Fibroblast of skin of abdomen (primary cell): ENCODE measurements around the gene SEMA5B.

Source experiments
- DNase-seq: peaks from one replicate; pipeline ENCODE4 v3.0.0-alpha.2; 2013

SEMA5B gene

DNA sequence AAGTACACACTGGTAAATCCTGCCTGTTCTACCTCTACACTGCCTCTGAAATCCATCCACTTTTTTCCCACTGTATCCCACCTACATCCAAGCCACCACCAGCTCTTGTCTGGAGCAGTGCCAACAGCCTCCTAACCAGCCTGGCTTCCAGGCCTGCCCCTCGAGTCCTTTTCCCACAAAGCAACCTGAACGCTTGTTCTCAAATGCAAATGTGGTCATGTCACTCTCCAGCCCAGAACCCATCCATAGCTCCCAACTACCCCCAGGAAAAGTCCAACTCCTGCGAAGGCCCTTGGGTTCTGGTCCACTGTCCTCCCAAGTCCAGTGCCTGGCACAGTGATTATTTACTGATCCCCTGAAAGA is 83.8 kb downstream of the SEMA5B start:
- DNase-seq, result no peak

DNA sequence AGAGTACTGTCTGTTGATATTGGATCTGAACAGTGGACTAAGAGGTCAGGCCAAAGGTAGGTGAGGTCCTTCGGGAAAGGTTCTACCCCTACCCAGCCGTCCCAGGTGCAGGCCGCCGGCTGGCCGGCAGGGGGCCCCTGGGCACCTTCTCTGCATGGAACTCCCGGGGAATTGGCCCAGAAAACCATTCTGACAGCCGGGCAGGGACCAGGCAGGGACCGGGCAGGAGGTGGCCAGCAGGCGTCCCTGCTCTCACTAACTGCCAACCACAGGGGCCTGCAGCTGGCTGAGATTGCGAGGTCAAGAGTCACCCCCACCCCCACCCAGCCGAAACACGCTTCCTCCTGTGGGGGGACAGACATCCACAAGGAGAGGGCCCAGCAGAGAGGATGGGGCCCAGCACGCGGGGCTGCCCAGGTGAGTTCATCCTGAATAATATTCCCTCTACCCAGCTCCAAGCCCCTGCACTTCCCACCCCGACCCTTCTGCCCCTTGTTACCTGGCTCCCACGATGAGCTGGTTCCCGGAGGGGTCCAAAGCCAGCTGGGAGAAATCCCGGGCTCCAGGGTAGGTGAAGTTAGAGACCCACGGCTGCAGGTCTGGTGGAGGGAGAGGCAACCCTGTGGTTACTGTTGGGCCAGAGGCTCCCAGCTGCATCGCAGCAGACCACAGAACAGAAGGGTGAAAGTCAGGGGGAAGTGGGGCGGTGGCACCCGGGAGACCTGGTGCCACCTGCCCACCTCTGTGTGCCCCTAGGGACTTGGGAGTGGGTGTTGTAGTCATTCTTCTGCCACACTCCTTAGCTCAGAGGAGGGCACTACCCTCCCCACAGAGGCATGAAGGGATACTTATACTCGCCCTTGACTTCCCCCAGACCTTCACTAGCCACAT is 84.4 kb downstream of the SEMA5B start:
- peak; percentile 31 for DNase-seq

DNA sequence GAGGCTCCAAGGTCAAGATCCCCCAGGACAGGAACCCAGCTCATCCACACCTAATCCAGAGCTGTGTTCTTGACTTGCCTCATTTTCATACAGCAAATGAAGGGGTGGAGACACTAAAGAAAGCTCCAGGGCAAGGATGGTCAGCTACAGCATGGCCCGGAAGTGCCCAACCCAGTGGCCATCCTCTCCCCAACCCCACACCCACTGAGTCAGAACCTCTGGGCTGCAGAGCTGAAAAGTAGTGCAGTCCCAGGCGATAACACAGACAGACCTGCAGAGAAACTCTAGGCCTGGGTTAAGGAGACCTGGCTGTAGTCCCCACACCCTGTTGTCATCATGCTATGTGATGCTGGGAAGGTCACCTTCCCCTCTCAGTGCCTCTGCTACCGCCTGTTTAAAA is 85.3 kb downstream of the SEMA5B start:
- no peak for DNase-seq

DNA sequence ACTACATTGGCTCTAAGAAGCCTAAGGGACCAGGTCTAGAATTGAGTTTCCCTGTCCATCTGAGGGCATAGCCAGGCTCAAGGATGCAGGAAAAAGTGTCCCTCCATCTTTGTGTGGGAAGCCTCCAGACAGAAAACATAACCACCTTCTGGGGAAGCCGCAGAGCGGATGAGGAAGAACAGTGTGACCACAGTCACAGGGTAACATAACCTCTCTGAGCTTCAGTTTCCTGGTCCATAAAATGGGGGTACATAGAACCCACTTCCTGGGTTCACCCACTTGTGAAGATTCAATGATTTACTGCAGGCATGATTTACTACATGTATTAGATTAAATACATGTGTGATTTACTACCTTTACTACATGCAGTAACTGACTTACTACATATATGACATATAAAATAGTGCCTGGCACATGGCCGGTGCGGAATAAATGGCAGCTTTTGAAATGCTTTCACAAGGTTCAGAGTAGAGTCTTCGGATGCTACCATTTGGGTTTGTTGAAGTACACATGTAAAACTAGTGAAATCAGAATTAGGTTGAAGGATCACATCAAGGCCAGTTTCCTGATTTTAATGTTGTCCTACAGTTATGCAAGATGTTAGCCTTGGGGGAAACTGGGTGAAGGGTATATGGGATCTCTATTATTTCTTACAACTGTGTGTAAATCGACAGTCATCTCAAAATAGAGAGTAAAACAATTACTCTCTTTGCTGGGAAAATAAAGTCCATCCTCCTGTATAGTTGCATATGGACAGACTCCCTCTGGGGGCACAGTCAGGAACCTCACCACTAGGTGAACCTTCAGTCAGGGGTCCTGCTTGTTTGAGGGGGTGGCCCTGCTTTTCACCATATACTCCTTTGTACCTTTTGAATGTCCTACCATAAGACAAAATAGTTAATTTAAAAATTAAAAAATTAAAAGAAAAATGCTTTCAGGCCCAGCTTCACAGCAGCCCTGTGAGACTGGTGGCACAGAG is 86.0 kb downstream of the SEMA5B start:
- DNase-seq, result no peak

DNA sequence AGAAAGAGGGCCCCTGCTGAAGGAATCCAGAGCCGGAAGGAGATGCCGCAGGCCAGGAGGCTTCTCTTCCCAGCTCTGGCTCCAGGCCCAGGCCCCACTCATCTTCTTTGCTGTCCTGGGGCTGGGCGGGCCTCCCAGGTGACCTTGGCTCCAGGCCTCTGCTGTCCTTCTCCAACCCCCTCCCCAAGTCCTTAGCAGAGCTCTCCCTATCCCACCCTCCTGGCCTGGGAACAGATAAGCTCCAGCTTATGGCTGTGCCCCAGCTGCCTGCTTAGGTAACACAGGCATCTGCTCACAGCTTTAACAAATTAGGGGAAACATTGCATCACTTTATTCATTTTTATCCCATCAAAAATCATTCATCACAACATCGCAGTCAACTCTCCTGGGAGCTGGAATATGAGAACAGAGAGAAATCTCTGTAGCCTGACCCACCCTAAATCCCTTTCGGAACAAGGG is 86.9 kb downstream of the SEMA5B start:
- peak; percentile 57 for DNase-seq

DNA sequence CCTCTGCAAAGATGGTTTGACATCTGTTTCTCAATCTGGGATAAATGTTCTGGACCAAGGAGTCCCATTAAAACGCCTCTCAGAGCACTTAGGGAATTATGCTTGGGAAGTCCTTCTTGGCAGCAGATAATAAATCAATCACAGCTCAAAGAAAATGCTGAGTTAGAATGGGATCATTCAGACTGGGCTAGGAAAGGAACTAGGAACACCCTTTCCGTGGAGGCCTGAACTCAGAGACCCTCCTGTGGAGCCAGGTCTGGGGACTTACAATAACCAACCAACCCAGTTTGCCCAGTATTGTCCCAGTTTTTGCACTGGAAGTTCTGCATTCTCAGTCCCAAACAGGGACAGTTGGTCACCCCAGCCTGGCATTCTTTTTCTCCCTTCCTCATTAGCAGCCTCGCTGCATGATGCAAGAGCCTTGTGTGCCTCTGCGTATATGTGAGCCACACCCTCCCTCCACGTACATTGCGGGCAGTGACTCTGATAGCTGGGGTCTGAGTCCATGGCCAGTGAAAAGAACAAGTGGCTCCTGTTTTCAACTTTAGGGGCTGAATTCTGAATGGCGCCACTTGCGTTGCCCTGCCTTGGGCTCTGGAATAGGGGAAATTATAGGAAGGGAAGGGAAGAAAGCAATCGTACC is 88.7 kb downstream of the SEMA5B start:
- DNase-seq, result no peak

- DNase-seq, result no peak
These were observed 89.8 kb downstream of the SEMA5B start for GRCh38 chr3:122937745-122938144.

DNA sequence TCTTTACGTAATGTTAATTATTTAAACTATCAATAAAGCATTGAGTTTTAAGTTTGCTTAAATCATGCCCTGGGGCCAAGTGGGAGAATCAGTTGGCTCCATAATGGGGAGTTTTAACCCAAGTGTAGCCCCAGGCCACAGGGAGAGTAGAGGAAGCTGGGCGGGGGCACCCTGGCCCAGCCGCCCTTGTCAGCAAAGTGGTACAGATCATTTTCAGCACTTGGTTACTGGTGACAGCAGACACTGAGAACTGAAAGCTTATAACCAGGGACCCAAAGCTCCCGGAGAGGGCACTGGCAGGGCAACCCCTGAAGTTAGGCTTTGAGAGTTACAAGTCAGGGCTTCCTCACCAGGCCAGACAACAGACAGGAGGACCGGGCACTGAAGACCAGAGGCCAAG is 90.6 kb downstream of the SEMA5B start:
- DNase-seq, result no peak

DNA sequence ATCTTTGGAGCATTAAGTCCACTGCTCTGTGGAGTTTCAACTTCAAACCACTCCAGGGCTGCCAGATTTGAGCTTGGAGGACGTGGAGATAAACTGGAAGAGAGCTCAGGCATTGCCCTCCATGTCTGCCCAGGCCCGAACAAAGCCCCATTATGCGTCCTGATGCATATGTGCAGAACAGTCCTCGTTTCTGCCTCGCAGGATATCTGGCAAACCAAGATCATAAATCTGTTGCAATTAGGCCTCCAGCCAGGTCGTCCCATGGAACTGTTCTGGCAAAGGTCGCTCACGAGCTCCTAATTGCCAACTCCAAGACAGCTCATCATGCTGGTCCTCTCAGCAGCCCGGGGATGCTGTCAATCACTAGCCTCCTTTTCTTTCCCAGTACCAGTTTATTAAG is 91.2 kb downstream of the SEMA5B start:
- no peak for DNase-seq

DNA sequence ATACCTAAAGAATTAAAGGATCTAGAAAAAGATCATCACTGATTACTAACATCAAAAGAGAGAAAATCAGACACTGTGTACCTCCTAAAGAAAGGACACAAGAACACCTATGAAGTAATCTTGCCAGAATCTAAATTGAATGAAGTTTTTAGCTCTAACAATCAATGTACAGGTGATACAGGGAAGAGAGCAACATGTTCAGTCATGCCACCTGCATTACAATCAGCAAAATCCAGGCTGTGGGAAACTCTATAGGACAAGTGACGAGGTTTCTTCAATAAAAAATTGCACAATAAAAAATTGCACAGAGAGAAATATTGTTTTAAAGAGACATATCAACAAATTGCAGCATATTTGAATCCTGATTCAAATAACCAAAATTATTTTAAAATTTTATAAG is 93.3 kb downstream of the SEMA5B start:
- no peak for DNase-seq

- DNase-seq, result no peak
These were observed 95.2 kb downstream of the SEMA5B start for GRCh38 chr3:122932251-122932967.

DNA sequence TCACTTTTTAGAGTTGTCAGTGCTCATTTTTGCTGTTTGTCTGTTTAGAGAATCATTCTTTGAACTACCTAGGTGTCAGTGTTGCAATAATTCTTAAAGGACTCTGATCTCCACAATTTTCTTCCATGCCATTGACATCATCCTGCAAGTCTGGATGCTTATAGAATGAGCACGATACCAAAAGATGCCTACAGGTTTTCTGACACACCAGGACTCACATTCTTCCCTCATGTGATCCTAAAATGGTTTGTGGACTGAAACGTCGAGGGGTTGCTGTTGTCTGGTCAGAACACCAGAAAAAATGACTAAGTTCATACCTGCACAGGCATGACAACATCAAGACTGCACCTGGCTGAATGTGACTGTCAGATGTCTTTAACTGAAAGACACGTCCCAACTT is 95.9 kb downstream of the SEMA5B start:
- no peak for DNase-seq

- no peak for DNase-seq
These were observed 97.2 kb downstream of the SEMA5B start for GRCh38 chr3:122930063-122930997.

- no peak for DNase-seq
These were observed 98.1 kb downstream of the SEMA5B start for GRCh38 chr3:122929188-122930062.

DNA sequence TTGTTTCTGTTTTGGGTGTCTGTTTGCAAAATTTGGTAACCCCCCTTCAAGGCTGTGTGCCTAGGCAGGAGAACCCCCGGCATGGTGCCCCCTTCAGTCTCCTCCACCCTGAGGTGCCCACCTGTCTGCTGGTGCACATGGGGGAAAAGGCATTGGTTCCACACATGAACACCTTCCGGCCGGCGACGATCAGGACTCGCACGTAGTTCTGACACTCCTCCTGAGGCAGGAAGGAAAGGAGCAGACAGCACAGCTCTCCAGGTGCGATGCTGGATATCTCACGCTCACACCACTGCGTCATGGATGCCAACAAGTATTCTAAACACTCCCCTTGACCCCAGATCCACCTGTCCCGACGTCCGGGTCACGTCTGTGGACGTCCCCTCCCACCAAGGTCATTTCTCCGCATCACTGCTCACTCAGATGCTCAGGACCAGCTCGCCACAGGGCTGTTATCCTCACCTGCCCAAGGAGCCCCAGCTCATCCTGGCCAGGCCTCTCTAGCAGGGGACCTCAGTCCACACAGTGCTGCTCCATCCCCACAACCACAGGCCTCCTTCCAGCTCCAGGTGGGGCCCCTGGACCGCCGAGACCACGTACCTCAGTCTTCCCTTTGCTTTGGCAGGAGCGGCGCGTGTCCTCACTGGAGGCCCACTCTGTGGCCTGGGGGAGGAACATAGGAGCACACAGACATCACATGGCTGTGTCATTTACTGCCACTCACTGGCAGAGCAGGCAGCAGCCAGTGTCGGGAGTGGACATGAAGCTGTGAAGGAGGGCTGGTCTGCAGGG is 99.0 kb downstream of the SEMA5B start:
- DNase-seq, result no peak

DNA sequence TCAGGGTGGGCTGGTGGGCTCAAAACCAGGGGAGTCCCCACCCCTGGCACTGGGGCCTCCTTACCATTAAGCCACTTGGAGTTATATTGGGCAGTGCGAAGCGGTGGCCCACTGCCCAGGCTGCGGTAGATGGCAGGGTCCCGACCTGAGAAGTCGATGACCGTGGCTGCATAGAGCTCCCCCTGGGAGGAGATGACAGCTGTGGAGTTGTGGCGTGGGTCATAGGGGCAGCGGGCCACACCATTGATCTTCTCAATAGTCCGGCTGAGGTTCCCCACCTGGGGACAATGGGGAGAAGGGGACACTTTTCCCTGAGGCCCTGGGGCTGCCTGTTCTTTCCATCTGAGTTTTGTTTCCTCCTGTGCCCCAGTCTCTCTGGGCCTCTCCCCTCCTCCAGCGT is 99.8 kb downstream of the SEMA5B start:
- DNase-seq, result no peak

DNA sequence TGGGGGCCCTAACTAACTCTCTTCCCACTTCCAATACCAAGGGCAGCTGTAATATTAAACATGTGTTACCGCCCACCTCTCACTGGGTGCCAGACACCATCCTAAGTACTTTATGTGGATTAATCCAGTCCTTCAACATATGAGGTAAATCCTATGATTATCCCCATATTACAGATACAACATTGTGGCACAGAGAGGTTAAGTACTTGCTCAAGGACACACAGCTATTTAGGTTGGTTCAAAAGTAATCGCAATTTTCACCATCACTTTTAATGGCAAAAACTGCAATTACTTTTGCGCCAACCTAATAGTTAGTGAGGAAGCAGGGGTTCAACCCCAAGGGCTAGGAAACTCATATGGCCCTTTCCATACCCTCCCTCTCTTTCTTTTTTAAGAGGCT is 100.8 kb downstream of the SEMA5B start:
- DNase-seq, result no peak

- DNase-seq, result no peak
These were observed 101.2 kb downstream of the SEMA5B start for GRCh38 chr3:122926322-122926721.

- no peak for DNase-seq
These were observed 101.8 kb downstream of the SEMA5B start for GRCh38 chr3:122925756-122926155.
